Astrocyte of the hippocampus (primary cell): ENCODE data around the gene BTBD7.
A peak's percentile ranks its signal among the peaks of the same experiment; 100 is the strongest.
"Not testable (repeated sequence)": the region's sequence is repeated elsewhere in the genome, so short reads cannot be mapped to it uniquely, and the experiment has no call there.

Experiments
- DNase-seq: peaks from one replicate; pipeline ENCODE4 v3.0.0; 2011; ENCODE audit warnings: low read depth, low spot score

BTBD7 gene

DNA sequence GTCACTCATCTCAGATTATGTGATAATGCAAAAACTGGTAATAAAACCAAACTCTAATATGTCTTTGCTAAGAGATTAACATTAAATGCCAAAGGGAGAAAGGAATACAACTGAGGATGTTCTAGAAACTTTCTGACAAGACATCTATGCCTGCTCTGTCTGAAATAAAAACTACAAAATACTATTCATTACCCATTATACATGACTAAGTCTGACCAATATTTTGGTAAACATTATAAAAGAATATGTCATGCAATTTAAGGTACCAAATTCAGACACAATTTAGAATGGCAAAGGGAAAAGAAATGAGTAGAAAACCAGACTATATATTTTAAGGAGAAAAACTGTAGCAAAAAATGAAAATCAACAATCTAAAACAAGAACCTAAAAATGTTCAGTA, 86.3 kb downstream of the BTBD7 start:
- no peak for DNase-seq

DNA sequence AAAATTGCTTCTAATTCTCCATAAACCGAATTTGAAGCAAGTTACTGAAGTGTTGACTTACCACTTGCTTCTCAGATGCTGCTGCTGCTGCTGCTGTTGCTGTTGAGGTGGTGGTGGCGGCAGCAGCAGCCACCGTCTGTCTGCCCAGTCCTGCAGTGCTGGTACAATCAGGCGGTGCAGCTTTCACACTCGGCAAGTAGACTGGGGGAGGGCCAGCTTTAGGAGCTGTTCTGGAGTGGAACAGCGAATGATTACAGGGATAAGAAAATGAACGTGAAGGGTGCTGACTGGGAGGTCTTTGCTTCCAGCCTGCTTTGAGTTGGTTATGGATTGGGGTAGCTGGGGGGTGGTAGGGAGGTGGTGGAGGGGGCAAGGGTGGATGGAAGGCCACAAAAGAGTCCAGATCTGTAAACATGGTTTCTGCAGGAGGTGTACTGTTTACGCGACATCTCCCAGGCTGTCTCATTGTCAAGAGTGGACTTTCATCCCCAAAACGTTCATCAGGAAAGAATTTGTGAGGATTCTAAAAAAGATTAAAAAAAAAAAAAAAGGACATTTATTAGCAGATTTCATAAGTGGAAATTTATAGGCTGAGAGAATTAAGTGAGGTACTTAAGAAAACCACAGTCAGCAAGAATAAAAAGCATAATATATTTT, 86.9 kb downstream of the BTBD7 start:
- DNase-seq = no peak

DNA sequence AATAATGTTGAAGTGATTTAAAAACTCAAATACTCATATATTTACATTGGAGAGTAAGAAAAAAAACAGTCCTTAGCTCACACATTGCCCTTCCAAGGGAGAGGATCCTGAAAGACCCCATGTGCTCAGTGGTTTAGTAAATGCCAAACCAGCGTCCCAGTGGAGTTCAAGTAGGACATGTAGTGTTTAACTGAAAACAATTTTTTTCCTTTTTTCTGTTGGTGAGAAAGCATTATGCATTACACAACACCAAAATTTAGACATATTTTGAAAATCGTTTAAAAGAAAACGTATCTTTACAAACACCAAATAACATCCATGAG, 92.2 kb downstream of the BTBD7 start:
- no peak for DNase-seq

DNA sequence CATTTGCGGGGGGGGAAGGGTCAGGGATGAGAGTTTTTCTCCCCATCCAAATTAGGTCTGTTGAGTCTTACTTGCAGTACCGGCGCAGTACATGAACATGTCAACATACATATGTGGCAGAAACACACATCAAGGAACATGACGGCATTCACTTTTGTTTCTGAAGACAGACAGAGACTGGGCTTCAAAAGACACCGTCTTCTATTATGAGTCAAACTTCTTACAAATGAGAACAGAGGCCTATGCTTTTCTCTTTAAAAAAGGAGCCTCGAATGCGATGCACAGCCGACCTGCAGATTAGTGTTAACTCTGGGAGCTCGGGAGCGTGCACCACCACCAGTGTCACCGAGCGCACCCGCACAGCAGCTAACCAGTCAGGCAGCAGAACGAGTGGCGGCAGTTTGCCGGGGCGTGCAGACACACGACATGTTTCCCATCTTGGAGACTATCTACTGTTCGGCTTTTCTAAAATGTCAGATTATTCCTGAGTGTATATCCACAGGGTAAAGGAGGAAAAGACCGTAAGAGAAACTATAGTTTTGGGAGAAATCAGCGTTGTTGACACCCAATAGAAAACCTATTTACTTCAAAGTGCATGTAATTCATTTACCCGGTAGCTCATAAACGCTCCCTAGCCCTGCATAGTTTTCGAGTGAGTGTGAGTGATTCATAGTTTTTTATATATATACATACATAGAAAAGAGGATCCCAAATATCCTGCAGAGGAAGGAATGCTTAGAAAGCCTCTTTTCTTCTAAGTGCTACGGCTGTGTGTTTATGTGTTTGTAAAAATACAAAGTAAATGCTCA, 92.8 kb downstream of the BTBD7 start:
- peak; percentile 54 for DNase-seq

DNA sequence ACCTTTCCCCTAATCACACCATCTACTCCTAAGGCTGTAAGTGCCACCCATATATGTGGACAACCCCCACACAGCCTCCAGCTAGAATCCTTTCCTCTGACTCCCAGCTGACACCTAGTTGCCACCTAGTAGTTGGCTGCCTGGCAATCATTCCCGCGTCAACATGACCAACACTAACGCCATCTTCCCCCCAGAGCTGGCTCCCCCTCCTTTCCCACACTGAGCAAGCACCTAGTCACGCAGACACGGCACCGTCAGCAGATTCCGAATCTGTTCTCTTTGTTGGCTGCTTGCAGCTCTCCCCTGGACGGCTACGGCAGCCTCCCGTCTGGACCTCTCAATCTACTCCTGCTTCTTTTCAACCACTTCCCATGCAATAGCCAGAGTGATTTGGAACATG, 98.0 kb downstream of the BTBD7 start:
- DNase-seq = peak; percentile 78

DNA sequence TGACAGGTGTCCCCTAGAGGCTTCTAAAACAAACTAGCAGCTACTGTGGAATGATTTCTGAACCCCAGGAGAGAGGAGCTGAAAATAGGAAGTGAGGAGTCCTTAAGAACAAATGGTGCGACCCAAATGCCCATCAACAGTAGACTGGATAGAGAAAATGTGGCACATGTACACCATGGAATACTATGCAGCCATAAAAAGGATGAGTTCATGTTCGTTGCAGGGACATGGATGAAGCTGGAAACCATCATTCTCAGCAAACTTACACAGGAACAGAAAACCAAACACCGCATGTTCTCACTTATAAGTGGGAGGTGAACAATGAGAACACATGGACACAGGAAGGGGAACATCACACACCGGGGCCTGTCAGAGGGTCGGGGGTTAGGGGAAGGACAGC, 99.8 kb downstream of the BTBD7 start:
- not testable (repeated sequence) for DNase-seq

DNA sequence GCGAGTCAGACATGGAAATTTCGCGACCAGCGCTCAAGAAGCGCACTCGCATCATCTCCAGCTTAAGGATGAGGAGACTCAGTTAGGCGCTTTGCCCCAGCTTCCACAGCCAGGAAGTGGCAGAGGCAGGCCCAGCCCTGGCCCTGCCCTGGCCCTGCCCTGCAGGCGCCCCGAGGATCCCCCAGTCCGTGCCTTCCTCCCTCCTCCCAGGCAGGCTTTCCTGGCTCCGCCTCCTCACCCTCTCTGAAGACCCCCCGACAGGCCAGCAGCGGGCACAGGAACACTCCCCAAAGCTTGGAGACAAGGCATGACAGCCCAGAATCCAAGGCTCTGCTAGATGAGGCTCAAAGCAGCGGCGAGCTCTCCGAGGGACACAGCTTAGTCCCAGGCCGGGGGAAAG, 100.7 kb downstream of the BTBD7 start:
- DNase-seq = no peak

DNA sequence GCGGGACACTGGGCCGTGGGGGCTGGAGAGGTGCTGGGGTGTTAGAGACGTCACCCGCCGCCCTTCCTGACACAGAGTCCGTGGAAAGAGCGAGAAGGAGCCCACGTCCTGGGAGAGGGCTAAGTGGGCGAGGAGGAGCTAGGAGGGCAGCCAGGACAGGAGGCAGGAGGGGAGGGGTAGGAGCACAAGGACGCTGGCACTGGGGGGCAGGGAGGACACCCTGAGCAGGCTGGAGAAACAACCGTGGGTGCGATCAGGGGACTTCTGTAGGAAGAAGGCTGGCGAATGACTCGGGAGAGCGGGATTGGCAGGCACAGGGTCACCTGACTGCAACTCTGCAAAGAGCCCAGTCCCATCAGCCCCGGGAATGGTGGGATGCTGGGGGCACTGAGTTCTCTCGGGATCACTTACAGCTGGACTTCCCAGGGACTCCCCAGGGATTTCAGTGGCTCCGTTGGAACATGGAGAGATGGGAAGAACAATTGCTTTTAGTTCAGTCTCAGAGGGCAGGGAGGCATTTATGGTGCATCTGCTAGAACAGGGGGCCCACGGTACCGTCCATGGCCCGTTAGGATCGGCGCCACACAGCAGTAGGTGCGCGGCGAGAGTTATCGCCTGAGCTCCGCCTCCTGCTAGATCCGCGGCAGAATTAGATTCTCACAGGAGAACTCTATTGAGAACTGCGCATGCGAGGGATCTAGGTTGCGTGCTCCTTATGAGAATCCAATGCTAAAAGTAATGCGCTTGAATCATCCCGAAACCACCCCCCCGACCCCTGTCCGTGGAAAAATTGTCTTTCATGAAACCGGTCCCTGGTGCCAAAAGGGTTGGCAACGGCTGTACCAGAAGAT, 101.5 kb downstream of the BTBD7 start:
- DNase-seq = peak; percentile 61

DNA sequence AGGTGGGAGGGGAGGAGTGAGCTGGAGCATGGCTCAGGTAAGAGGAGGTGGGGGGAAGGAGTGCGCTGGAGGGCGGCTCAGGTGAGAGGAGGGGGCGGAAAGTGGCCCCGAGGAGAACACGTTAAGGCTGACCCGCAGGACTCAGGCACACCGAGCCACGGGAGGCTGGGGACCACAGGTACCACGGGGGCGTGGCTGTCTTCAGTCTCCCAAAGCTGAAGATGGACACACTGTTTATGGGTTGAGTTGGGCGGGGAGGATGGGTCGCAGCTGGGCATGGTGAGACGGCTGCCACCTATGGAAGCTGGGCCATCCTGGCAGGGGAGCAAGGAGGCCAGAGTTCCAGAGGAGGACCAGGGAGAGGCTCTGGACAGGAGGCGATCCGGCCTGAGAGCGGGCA, 102.3 kb downstream of the BTBD7 start:
- no peak for DNase-seq

DNA sequence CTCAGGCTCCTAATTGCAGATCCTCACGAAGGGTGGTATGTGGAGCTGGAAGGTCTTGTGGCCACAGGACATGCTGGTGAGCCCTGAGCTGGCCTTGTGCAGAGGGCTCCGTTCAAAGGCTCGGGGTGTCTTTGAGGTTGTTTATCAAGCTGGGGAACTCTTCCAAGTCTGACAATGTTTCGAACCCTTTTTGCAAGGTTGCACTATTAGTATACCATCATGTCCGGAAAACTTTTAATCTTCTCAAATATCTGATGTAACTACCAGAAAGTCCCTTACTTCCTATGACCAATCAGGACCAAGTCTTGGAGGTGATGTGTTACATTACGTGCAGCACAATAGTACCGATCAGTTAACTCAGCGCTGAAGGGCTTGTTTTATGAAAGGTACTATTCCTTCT, 104.3 kb downstream of the BTBD7 start:
- no peak for DNase-seq

DNA sequence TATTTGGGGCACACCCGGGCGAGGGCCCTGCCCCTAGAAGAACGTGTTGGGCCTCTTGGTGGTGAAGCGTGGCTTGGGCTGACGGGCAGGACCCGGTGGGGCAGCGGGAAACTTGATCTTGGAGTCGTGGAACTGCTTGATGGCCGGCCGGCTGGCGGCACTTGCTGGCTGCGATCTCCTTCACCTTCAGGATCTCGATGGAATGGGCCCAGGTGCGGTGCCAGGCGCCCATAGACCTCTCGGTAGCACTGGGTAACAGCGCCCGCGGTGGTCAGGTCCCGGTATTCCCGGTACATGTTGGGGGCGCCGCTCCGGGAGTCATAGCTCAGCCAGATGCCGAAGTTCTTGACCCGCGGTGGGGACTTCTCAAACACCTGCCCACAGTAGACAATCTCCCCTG, 109.3 kb downstream of the BTBD7 start:
- DNase-seq = no peak

DNA sequence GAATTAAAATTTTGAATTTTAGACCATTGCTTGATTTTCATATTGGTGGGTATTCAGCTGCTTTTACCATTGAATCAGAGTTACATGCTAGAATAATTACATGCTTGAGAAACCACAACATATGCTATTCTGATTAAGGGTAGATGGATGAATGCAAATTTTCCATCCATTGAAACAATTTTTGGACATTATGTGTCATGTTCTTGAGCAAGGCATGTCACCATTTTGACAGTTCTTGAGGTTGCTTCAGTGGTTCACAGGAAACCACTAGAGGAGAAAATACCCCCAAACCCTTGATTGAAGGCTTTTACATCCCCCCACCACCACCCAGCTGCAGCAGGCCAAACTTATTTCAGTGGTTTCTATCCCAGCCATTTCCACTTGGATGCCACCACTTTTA, 112.3 kb downstream of the BTBD7 start:
- no peak for DNase-seq

DNA sequence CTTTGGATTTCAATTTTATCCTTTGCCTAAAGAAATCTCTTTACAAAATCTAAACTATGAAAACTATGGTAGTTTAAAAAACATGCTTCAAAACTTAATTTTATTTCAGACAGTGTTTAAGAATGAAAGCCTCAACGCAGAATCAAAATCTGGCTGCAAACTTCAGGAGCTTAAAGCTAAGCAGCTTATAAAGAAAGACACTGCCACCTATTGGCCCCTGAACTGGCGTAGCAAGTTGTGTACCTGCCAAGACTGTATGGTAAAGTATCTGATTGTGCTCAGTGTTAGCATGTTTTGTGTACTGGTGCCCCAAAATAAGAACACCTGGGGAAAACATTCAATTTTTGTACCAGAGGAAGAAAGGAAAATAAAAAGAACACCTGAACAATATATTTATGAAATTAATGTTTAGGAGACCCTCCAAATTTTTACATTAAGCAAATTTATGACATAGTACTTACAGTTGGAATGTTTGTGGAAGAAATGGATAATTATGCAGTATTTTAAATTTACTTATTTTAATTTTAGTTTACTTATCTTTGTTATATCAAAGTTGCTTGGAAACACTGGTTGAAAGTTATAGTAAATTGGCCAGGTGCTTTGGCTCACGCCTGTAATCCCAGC, 113.6 kb downstream of the BTBD7 start:
- DNase-seq = peak; percentile 64

DNA sequence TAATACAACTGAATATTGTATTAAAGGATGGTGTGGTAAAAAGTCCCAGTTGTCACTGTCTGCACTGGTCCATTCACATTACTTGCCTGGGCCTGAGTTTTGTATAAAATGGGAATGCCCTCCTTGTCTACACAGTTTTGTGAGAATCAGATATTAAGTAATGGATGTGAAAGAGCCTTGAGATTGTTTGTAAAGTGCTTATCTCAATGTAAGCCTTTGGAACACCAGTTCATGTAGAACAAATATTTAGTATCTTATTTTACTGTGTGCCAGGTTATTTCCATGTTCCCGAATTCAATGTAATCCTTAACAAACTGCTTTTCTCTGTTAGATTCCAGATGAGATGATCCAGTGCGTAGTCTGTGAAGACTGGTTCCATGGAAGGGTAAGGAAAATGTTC, 118.2 kb downstream of the BTBD7 start:
- DNase-seq = no peak

DNA sequence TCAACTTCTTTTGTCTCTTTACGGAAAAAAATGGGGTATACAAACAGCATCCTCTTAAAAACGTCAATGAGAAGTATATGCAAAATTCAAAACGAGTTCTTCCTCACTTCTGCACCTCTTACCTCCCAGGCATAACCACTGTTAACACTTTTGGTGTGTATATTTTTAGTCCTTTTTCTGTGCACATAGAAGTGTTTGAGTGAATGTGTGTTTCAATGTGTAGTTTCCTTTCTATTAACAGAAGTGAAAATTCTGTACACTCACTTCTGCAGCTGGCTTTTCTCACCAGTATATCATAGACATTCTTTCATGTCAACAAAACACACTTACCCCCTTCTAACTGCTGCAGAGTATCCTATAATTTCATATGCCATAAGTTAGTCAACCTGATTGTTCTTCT, 120.4 kb downstream of the BTBD7 start:
- DNase-seq = no peak

DNA sequence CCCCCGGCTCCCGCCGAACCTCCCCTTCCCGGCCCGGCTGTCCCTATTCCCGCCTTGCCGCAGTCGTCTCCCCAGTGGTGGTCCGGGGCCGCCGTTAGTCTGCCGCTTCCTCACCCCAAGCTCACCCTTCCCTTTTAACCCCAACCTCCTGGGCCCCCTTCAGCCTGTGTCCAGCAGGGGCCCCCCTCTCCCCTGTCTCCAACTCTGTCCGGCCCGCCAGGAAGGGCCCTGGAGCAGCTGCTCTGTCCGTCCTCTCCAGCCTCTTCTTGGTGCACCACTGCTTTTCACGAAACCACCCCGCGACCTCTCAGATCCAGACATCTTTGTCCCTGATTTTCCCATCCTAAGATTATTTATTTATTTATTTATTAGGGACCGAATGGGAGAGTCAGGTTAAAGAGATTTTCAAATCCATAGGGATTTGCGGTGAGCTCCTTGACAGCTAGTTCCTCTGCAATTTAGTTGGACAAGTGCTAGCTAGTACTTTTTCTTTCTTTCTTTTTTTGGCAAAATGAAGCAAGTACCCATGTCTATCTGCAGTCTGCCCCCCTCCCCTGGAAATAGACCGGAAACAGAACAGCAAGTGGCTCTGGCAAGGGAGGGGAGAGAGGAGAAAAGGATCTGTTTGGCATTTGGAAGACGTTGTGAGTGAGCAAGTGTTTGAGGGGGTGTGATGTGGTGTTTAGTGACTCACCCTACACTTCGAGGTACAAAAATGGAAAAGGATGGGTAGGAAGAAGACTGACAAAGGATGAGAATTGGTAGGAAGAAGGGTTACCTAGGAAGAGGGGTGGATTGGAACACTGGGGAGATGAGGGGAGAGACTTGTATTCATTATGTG, 125.1 kb downstream of the BTBD7 start:
- DNase-seq = peak; percentile 78

DNA sequence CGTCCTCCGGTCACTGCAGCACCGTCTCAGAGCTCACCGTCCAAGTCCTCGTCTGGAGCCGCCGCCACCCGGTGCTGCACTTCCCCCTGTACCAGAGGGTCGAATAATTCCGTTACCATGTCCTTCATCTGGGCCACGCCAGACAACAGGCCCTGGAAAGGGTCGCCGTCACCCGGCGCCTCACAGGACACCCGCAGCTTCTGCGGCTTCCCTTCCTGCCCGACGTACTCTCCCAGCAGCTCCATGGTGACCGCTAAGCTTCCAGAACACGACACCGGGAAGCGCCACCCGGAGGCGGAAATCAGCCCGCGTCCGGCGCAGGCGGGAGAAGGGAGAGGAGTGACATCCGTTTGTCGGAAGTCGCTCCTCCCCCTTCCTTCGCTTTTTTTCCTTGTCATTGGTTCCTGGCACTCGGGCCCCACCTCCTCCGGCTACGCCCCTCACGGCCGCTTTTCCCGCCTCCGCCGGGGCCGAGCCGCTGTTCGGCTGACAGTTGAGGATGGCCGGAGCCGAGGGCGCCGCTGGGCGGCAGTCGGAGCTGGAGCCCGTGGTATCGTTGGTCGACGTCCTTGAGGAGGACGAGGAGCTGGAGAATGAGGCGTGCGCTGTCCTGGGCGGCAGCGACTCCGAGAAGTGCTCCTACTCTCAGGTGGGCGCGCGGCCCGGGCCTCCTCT, 125.9 kb downstream of the BTBD7 start, which contains the start of the genes GON7 and UBR7:
GON7 (minus strand) TSS at position 273 of the 675 bp plus-strand sequence; CDS start at position 245, 28 bp downstream.
UBR7 (plus strand) TSS at position 464 of the 675 bp plus-strand sequence; CDS start at position 500, 36 bp downstream.
- DNase-seq = peak; percentile 98

DNA sequence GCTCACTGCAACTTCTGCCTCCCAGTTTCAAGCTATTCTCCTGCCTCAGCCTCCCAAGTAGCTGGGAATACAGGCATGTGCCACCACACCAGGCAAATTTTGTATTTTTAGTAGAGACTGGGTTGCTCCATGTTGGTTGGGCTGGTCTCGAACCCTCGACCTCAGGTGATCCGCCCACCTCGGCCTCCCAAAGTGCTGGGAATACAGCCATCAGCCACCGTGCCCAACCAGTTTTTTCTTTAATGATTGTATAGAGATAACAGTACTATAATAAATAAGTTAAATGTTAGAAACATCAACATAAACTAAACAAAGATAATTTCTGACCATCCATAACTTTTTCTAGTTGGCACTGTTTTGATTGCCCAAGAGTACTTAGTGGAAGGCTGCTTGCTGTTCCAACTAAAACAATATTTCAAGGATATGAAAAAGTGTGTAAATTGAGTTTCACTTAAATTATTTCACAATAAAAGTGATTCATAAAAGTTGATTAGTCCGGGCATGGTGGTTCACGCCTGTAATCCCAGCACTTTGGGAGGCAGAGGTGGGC, 131.6 kb downstream of the BTBD7 start:
- no peak for DNase-seq

DNA sequence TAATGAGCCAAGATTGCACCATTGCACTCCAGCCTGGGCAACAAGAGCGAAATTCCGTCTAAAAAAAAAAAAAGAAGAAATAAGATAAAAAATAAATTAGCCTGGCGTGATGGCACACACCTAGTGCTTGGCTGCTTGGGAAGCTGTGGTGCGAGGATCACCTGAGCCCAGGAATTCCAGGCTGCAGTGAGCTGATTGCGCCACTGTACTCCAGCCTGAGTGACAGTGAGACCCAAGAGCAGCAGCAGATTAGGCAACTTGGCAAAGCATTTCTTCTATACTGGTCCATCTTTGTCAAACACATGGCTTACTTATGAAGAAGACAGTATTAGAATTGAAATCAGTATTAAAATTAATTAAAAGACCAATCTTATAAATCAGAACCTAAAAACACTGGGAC, 132.3 kb downstream of the BTBD7 start:
- no peak for DNase-seq

DNA sequence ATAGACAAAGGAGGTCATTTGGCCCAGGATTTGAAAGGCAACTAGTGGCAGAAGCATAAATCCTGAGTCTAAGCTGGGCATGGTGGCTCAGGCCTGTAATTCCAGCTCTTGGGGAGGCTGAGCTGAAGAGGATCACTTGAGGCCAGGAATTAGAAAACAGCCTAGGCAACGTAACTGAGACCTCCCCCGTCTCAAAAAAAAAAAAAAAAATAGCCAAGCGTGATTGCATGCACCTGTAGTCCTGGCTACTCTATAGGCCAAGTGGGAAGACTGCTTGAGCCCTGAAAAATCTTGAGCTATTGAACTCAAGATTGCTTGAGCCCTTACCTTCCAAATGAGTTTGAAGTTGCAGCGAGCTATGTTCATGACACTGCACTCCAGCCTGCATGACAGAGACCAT, 133.8 kb downstream of the BTBD7 start:
- DNase-seq = no peak
